Caco-2 (cell line): ENCODE results near the gene WHAMM. TPM values are rescaled to one million over a fixed set of nuclear protein-coding genes. Genes with fewer than 3 reads are reported as not detected.

Experiments
- BruUV-seq: library from RNA; stranded (reverse); fragments of 400-500 nt; replicated peaks from 2 replicates; lab custom pipeline; 2021; lab: Mats Ljungman, UMichigan
- CTCF ChIA-PET: fragments of 300-600 bp; sonication (Branson Sonifier 250); formaldehyde crosslinking; loops from one replicate; lab custom pipeline; 2022; ENCODE audit warnings: antibody characterized with exemption; lab: Charles Lee
- POLR2A ChIA-PET: fragments of 300-600 bp; sonication (Branson Sonifier 250); formaldehyde crosslinking; loops from one replicate; lab custom pipeline; 2022; ENCODE audit warnings: antibody characterized with exemption; lab: Charles Lee
- DNase-seq, 2 experiments: peaks; one replicate each; pipeline versions ENCODE4 v3.0.0 to v3.0.0-alpha.2; 2020 to 2022
- H3K27me3 ChIP-seq: replicated peaks from 2 replicates; pipeline ENCODE4 v1.6.0; 2011; ENCODE audit warnings: low read length; ENCODE audit not compliant: control insufficient read depth, insufficient read depth
- H3K36me3 ChIP-seq: 2 replicates; pipeline ENCODE4 v1.5.1; 2011; ENCODE audit warnings: low read length; ENCODE audit not compliant: control insufficient read depth, insufficient read depth
- H3K4me1 ChIP-seq: fragments of 250-450 bp; sonication (Bioruptor Pico); 2 replicates; pipeline ENCODE4 v1.5.1; 2020; ENCODE audit warnings: mild to moderate bottlenecking
- H3K4me3 ChIP-seq: 2 replicates; pipeline ENCODE4 v1.5.1; 2011; ENCODE audit warnings: low read depth, mild to moderate bottlenecking, control low read depth, low read length
- H3K9me3 ChIP-seq: fragments of 250-450 bp; sonication (Bioruptor Pico); 2 replicates; pipeline ENCODE4 v1.5.1; 2020; ENCODE audit warnings: mild to moderate bottlenecking, moderate library complexity
- H3K27ac Mint-ChIP-seq: one replicate; pipeline ENCODE4 v1.8.0; 2022; ENCODE audit warnings: mixed read lengths; ENCODE audit not compliant: unreplicated experiment
- H3K27me3 Mint-ChIP-seq: one replicate; pipeline ENCODE4 v1.8.0; 2022; ENCODE audit warnings: mixed read lengths; ENCODE audit not compliant: insufficient read depth, unreplicated experiment
- H3K36me3 Mint-ChIP-seq: one replicate; pipeline ENCODE4 v1.8.0; 2022; ENCODE audit warnings: mild to moderate bottlenecking, mixed read lengths; ENCODE audit not compliant: insufficient read depth, unreplicated experiment
- H3K4me1 Mint-ChIP-seq: one replicate; pipeline ENCODE4 v1.8.0; 2022; ENCODE audit warnings: low read depth, mixed read lengths; ENCODE audit not compliant: unreplicated experiment
- H3K4me3 Mint-ChIP-seq: one replicate; pipeline ENCODE4 v1.8.0; 2022; ENCODE audit warnings: mild to moderate bottlenecking, moderate library complexity, mixed read lengths; ENCODE audit not compliant: unreplicated experiment
- H3K9me3 Mint-ChIP-seq: one replicate; pipeline ENCODE4 v1.8.0; 2022; ENCODE audit warnings: mixed read lengths; ENCODE audit not compliant: unreplicated experiment
- CTCF ChIP-seq, 2 experiments: fragments of 200-600 bp in 1 of 2; IDR thresholded peaks; 1 replicate in 1 of 2; 2 replicates in 1 of 2; pipeline versions ENCODE4 v1.5.1 to v1.8.0; 2011 to 2022; ENCODE audit warnings: antibody characterized with exemption in 1 of 2, control low read depth in 1 of 2, inconsistent platforms in 1 of 2, low read depth in 1 of 2, low read length in 1 of 2, mild to moderate bottlenecking in 1 of 2, moderate library complexity in 1 of 2; ENCODE audit not compliant: insufficient read depth in 1 of 2, severe bottlenecking in 1 of 2, unreplicated experiment in 1 of 2
- intact Hi-C: fragments of 100-400 bp; cut with micrococcal nuclease; formaldehyde crosslinking; loops from one replicate; pipeline ENCODE4 v1.10.0; 2022; ENCODE audit not compliant: unreplicated experiment
- total RNA-seq: library from RNA; stranded (reverse); gene quantifications from 2 replicates; pipeline ENCODE4 v1.2.3, GENCODE V29; 2022

Gene WHAMM
- total RNA-seq, 1 experiment from 2014 or later, result 7.8 TPM

- Mint-ChIP-seq H3K4me1 (no peaks in the 10 kb centered on the region), H3K27me3 (peaks cover 16% of the 10 kb centered on the region), H3K4me3 (no peak overlapping the region), H3K36me3 (no peaks in the 10 kb centered on the region), H3K9me3 (peaks cover 9% of the 10 kb centered on the region), H3K27ac (no peak overlapping the region)
- H3K4me1 ChIP-seq, result no peaks in the 10 kb centered on the region
- H3K27me3 ChIP-seq, result no peaks in the 10 kb centered on the region
- intact Hi-C loops, result no loop called here
- no TSS peak for BruUV-seq
- no peak for DNase-seq
- H3K4me3 ChIP-seq, result no peak overlapping the region
- POLR2A ChIA-PET, result no interaction called here
- no peaks in the 10 kb centered on the region for H3K9me3 ChIP-seq
- CTCF ChIA-PET, result no interaction called here
- TF ChIP-seq CTCF (IDR thresholded peaks at IDR 0.05; ENCODE audit: insufficient read depth in 1 of 2, low read depth in 1 of 2, low read length in 1 of 2, severe bottlenecking in 1 of 2, unreplicated experiment in 1 of 2), result no peak
- H3K36me3 ChIP-seq, result no peaks in the 10 kb centered on the region
Measured at GRCh38 chr15:82792068-82792467, 17.4 kb upstream of the WHAMM start.

- no peak overlapping the region for H3K4me3 Mint-ChIP-seq
Measured at GRCh38 chr15:82793737-82794136, 15.7 kb upstream of the WHAMM start.

GRCh38 chr15:82798104-82798503, 11.3 kb upstream of the WHAMM start:
- no peak for DNase-seq
- Mint-ChIP-seq H3K27ac (no peak overlapping the region), H3K4me1 (no peaks in the 10 kb centered on the region), H3K27me3 (peaks cover 26% of the 10 kb centered on the region), H3K4me3 (no peak overlapping the region), H3K36me3 (no peaks in the 10 kb centered on the region), H3K9me3 (peaks cover 9% of the 10 kb centered on the region)
- H3K36me3 ChIP-seq, result no peaks in the 10 kb centered on the region
- intact Hi-C loops, result no loop called here
- H3K27me3 ChIP-seq, result no peaks in the 10 kb centered on the region
- no peaks in the 10 kb centered on the region for H3K4me1 ChIP-seq
- no peak overlapping the region for H3K4me3 ChIP-seq
- CTCF ChIA-PET, result no interaction called here
- no TSS peak for BruUV-seq
- POLR2A ChIA-PET, result no interaction called here
- no peaks in the 10 kb centered on the region for H3K9me3 ChIP-seq
- no peak for TF ChIP-seq CTCF (IDR thresholded peaks at IDR 0.05; ENCODE audit: insufficient read depth in 1 of 2, low read depth in 1 of 2, low read length in 1 of 2, severe bottlenecking in 1 of 2, unreplicated experiment in 1 of 2)

More at GRCh38 chr15:82793737-82794136, 15.7 kb upstream of the WHAMM start:
- no TSS peak for BruUV-seq
- intact Hi-C loops, result no loop called here
- POLR2A ChIA-PET, result no interaction called here
- no peaks in the 10 kb centered on the region for H3K4me1 ChIP-seq
- no peaks in the 10 kb centered on the region for H3K27me3 ChIP-seq
- Mint-ChIP-seq H3K4me1 (no peaks in the 10 kb centered on the region), H3K27ac (no peak overlapping the region), H3K36me3 (no peaks in the 10 kb centered on the region), H3K27me3 (peaks cover 16% of the 10 kb centered on the region), H3K9me3 (peaks cover 9% of the 10 kb centered on the region)
- CTCF ChIA-PET, result no interaction called here
- DNase-seq, result no peak
- H3K4me3 ChIP-seq, result no peak overlapping the region
- H3K9me3 ChIP-seq, result no peaks in the 10 kb centered on the region
- no peaks in the 10 kb centered on the region for H3K36me3 ChIP-seq
- no peak for TF ChIP-seq CTCF (IDR thresholded peaks at IDR 0.05; ENCODE audit: insufficient read depth in 1 of 2, low read depth in 1 of 2, low read length in 1 of 2, severe bottlenecking in 1 of 2, unreplicated experiment in 1 of 2)
